ENCODE measurements around the gene FSCN2. TPM values are rescaled to one million over a fixed set of nuclear protein-coding genes. Genes with fewer than 3 reads are reported as not detected.

Gene FSCN2
- total RNA-seq, 1 donor, result 5.1 TPM

DNA sequence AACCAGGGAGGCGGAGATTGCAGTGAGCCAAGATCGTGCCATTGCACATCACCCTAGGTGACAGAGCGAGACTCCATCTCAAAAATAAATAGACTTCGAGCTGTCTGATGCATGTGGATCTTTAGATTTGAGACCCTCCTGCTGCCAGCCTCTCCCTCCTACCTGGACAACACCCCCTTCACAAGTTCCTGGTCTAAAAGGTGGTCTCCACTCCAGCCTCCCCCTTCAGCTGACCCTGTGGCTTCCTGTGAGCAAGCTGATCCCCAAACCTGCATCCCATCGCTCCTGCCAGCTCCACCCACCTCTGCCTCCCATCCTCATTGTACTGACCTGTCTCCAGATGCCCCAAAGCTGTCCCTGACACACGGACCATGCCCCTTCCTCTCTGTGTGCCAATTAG lies 51.1 kb downstream of the FSCN2 start:
- DNase-seq (ENCODE audit: insufficient read length, low spot score, missing footprints), result no peak
- Histone ChIP-seq H3K36me3 (ENCODE audit: insufficient read depth, low read length) (peaks cover 35% of the 10 kb centered on the region), H3K27ac (ENCODE audit: low read depth, low read length) (peak overlapping the region; percentile 88), H2AFZ (ENCODE audit: low read length) (no peak overlapping the region), H3K4me3 (ENCODE audit: insufficient read depth, low read length) (no peak overlapping the region), H3K79me2 (ENCODE audit: insufficient read depth, low read length) (peaks cover 64% of the 10 kb centered on the region), H3K9me3 (ENCODE audit: low read depth, low read length) (no peaks in the 10 kb centered on the region), H4K20me1 (ENCODE audit: insufficient read depth, low read length) (no peaks in the 10 kb centered on the region), H3K4me1 (ENCODE audit: insufficient read depth, low read length) (peaks cover 73% of the 10 kb centered on the region), H3K27me3 (ENCODE audit: insufficient read depth, low read length) (no peaks in the 10 kb centered on the region), H3K4me2 (ENCODE audit: insufficient read depth, low read length) (peak overlapping the region; percentile 62)
- TF ChIP-seq, protein P1, sequence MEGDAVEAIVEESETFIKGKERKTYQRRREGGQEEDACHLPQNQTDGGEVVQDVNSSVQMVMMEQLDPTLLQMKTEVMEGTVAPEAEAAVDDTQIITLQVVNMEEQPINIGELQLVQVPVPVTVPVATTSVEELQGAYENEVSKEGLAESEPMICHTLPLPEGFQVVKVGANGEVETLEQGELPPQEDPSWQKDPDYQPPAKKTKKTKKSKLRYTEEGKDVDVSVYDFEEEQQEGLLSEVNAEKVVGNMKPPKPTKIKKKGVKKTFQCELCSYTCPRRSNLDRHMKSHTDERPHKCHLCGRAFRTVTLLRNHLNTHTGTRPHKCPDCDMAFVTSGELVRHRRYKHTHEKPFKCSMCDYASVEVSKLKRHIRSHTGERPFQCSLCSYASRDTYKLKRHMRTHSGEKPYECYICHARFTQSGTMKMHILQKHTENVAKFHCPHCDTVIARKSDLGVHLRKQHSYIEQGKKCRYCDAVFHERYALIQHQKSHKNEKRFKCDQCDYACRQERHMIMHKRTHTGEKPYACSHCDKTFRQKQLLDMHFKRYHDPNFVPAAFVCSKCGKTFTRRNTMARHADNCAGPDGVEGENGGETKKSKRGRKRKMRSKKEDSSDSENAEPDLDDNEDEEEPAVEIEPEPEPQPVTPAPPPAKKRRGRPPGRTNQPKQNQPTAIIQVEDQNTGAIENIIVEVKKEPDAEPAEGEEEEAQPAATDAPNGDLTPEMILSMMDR (IDR thresholded peaks at IDR 0.05; ENCODE audit: extremely low read depth, low read depth, low read length), result no peak

DNA sequence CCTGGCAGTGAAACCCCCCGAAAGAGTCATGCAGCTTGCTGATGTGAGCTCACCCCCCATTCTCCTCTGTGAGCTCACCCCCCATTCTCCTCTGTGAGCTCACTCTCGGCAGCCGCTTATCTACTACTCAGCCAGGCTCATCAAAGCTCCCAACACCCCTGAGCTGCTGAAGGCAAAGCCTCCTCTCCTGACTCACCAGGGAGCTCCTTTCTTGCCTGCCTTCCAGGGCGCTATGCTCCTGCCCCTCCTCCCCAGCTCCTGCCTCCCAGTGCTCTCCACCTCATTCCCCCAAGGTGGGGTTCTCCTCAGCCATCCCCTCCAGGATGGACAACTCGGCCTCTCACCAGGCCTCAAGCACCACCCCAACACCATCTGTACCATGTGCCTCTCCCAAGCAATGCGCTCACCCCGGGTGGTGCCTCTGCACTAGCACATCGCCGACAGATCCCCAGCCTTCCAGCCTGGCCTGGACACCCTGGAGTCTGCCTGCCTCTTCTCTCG lies 51.7 kb downstream of the FSCN2 start:
- Histone ChIP-seq H3K27me3 (ENCODE audit: insufficient read depth, low read length) (no peaks in the 10 kb centered on the region), H3K79me2 (ENCODE audit: insufficient read depth, low read length) (peaks cover 58% of the 10 kb centered on the region), H3K4me3 (ENCODE audit: insufficient read depth, low read length) (no peak overlapping the region), H3K4me2 (ENCODE audit: insufficient read depth, low read length) (peak overlapping the region; percentile 62), H2AFZ (ENCODE audit: low read length) (no peak overlapping the region), H4K20me1 (ENCODE audit: insufficient read depth, low read length) (no peaks in the 10 kb centered on the region), H3K27ac (ENCODE audit: low read depth, low read length) (peak overlapping the region; percentile 88), H3K36me3 (ENCODE audit: insufficient read depth, low read length) (peaks cover 35% of the 10 kb centered on the region), H3K4me1 (ENCODE audit: insufficient read depth, low read length) (peaks cover 77% of the 10 kb centered on the region), H3K9me3 (ENCODE audit: low read depth, low read length) (no peaks in the 10 kb centered on the region)
- peak; percentile 95 for DNase-seq (ENCODE audit: insufficient read length, low spot score, missing footprints)
- TF ChIP-seq, protein P1 (IDR thresholded peaks at IDR 0.05; ENCODE audit: extremely low read depth, low read depth, low read length), result no peak

DNA sequence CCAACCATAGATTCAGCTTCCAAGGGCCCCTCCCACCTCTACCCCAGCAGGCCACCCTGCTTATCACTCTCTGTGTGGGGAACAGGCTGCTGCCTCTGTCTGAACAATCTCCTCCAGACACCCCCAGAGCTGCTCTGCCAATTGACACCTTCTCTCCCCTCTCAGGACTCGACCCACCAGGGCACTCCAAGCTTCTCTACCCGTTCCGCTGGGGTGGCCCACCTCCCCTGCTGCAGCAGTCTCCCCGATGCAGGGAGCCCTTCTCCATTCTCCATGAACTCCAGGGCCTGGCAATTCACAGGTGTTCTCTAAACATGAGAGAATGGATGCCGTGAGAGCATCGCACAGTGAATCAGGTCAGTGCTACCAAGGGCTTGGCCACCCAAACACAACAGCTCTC lies 52.3 kb downstream of the FSCN2 start:
- Histone ChIP-seq H3K9me3 (ENCODE audit: low read depth, low read length) (no peaks in the 10 kb centered on the region), H3K27me3 (ENCODE audit: insufficient read depth, low read length) (no peaks in the 10 kb centered on the region), H3K4me3 (ENCODE audit: insufficient read depth, low read length) (no peak overlapping the region), H3K36me3 (ENCODE audit: insufficient read depth, low read length) (peaks cover 37% of the 10 kb centered on the region), H3K27ac (ENCODE audit: low read depth, low read length) (peak overlapping the region; percentile 88), H3K4me1 (ENCODE audit: insufficient read depth, low read length) (peaks cover 77% of the 10 kb centered on the region), H3K4me2 (ENCODE audit: insufficient read depth, low read length) (no peak overlapping the region), H4K20me1 (ENCODE audit: insufficient read depth, low read length) (no peaks in the 10 kb centered on the region), H3K79me2 (ENCODE audit: insufficient read depth, low read length) (peaks cover 54% of the 10 kb centered on the region), H2AFZ (ENCODE audit: low read length) (no peak overlapping the region)
- no peak for DNase-seq (ENCODE audit: insufficient read length, low spot score, missing footprints)
- TF ChIP-seq, protein P1 (IDR thresholded peaks at IDR 0.05; ENCODE audit: extremely low read depth, low read depth, low read length), result no peak

DNA sequence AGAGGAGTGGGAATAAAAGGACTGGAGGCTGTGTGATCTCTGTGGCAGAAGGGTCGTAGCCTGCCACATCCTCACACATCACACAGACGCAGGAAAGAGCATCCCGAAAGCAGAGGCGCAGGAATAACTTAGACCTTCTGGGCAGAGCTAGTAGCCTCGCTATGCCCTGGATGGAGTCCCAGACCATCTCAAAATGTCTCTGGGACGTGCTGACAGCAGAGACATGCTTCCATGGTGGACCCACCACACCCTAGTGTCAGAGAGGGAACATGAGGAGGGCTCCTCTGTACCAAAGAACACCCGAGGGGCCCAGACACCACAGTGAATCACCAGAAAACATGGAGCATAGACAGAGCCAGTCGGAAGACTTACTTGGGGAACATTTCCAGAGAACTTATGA lies 53.6 kb downstream of the FSCN2 start:
- peaks cover 41% of the 10 kb centered on the region for H3K36me3 ChIP-seq (ENCODE audit: insufficient read depth, low read length)
- H3K4me2 ChIP-seq (ENCODE audit: insufficient read depth, low read length), result no peak overlapping the region
- H3K4me1 ChIP-seq (ENCODE audit: insufficient read depth, low read length), result peaks cover 65% of the 10 kb centered on the region
- H3K79me2 ChIP-seq (ENCODE audit: insufficient read depth, low read length), result peaks cover 45% of the 10 kb centered on the region
- TF ChIP-seq, protein P1 (IDR thresholded peaks at IDR 0.05; ENCODE audit: extremely low read depth, low read depth, low read length), result no peak
- no peak overlapping the region for H2AFZ ChIP-seq (ENCODE audit: low read length)
- no peak overlapping the region for H3K4me3 ChIP-seq (ENCODE audit: insufficient read depth, low read length)
- H3K9me3 ChIP-seq (ENCODE audit: low read depth, low read length), result no peaks in the 10 kb centered on the region
- peak overlapping the region; percentile 75 for H3K27ac ChIP-seq (ENCODE audit: low read depth, low read length)
- H3K27me3 ChIP-seq (ENCODE audit: insufficient read depth, low read length), result no peaks in the 10 kb centered on the region
- no peaks in the 10 kb centered on the region for H4K20me1 ChIP-seq (ENCODE audit: insufficient read depth, low read length)
- no peak for DNase-seq (ENCODE audit: insufficient read length, low spot score, missing footprints)

Data from osteoblast (primary cell).